Right lobe of liver (tissue), 4 donors: Measurements from ENCODE around the gene RASGRF2.

ENCODE experiments used
- POLR2A ChIP-seq: fragments of 450-650 bp; IDR thresholded peaks from one replicate; pipeline ENCODE4 v1.6.1; 2017; ENCODE audit warnings: antibody characterized with exemption, mild to moderate bottlenecking
- TF ChIP-seq, protein P1 (sequence below), 4 donors: fragments of 200-600 bp in 3 of 4; fragments of 450-650 bp in 1 of 4; IDR thresholded peaks; one replicate each; pipeline versions ENCODE4 v1.5.1 to v1.8.0; 2016 to 2022; ENCODE audit warnings: antibody characterized with exemption in 4 of 4, mild to moderate bottlenecking in 2 of 4
- donor health status: DM: no; HTN: no; CAD: no.
- donor health status: DM: no; HTN: no; CAD: no.
- donor health status: DM: no; HTN: yes; CAD: no.

DNA sequence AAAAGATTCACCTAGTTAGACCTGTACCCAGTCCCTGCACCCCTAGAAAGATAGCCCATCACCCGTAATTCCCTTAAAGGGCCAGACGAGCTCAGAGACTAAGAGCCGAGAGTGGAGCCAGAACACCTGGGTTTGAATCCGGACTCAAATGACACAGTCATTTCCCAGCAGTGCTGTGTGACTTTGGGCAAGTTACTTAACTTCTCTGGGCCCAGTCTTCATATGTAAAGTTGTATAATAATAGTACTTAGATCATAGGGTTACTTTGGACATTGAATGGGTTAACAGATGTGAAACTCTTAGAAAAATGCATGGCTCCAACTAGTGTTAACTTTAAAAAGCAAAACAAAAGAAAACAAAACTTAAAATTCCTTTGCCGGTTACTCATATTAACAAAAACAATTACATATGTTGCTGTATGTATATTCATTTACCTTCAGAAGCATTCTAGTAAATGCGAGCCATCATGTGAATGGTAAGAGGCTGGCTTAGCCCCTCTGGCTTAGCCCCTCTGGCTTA is 40.4 kb upstream of the RASGRF2 start:
- TF ChIP-seq POLR2A, result no peak
- TF ChIP-seq, protein P1, sequence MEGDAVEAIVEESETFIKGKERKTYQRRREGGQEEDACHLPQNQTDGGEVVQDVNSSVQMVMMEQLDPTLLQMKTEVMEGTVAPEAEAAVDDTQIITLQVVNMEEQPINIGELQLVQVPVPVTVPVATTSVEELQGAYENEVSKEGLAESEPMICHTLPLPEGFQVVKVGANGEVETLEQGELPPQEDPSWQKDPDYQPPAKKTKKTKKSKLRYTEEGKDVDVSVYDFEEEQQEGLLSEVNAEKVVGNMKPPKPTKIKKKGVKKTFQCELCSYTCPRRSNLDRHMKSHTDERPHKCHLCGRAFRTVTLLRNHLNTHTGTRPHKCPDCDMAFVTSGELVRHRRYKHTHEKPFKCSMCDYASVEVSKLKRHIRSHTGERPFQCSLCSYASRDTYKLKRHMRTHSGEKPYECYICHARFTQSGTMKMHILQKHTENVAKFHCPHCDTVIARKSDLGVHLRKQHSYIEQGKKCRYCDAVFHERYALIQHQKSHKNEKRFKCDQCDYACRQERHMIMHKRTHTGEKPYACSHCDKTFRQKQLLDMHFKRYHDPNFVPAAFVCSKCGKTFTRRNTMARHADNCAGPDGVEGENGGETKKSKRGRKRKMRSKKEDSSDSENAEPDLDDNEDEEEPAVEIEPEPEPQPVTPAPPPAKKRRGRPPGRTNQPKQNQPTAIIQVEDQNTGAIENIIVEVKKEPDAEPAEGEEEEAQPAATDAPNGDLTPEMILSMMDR (IDR thresholded peaks at IDR 0.05), result no peak
